K562 (cell line): Measurements from ENCODE around the gene ARHGAP15. TPM values are rescaled to one million over a fixed set of nuclear protein-coding genes. Genes with fewer than 3 reads are reported as not detected.

Source experiments
- ATAC-seq: fragments of 200-7000 bp; cut with Tn5 transposase; 3 replicates; pipeline ENCODE4 v1.9.1; 2020; ENCODE audit warnings: moderate library complexity
- BruUV-seq: library from RNA; stranded (reverse); fragments of 400-500 nt; replicated peaks from 2 replicates; lab custom pipeline; 2021; lab: Mats Ljungman, UMichigan
- CTCF ChIA-PET: fragments of 300-600 bp; formaldehyde crosslinking; extraction: SDS; loops from one replicate; lab custom pipeline; 2021; ENCODE audit warnings: low intra/inter-chr PET ratio; lab: Yijun Ruan, JAX
- POLR2A ChIA-PET: fragments of 300-600, 350-650 bp; sonication (Branson Sonifier 250); formaldehyde crosslinking; extraction: SDS; loops from one replicate; lab custom pipeline; 2021; ENCODE audit warnings: antibody characterized with exemption, inconsistent platforms; lab: Yijun Ruan, JAX
- DNase-seq, 4 experiments: peaks; one replicate each; pipeline versions ENCODE4 v3.0.0 to v3.0.0-alpha.2; 2011 to 2018; ENCODE audit warnings: low spot score in 3 of 4, mixed read lengths in 3 of 4; ENCODE audit errors: extremely low read depth in 1 of 4
- FAIRE-seq: peaks from 2 replicates; lab custom pipeline; 2011; peaks lifted over from hg19 to GRCh38; lab: Jason Lieb, UNC
- H2AFZ ChIP-seq: 2 replicates; pipeline ENCODE4 v1.6.0; 2011; ENCODE audit warnings: low read depth, low read length, control low read depth, inconsistent platforms
- H3K27ac ChIP-seq: fragments of 200-600 bp; 3 replicates; pipeline ENCODE4 v1.8.0; 2011; ENCODE audit warnings: low read depth, mild to moderate bottlenecking, control low read depth, inconsistent platforms, low read length, moderate library complexity, mixed read lengths; ENCODE audit errors: extremely low read depth
- H3K27me3 ChIP-seq, 2 experiments: fragments of 300-600 bp in 1 of 2; 2 replicates in 1 of 2; 3 replicates in 1 of 2; pipeline versions ENCODE4 v1.6.0 to v1.8.0; 2011; ENCODE audit warnings: inconsistent platforms in 2 of 2, low read length in 2 of 2, mild to moderate bottlenecking in 1 of 2, mixed read lengths in 1 of 2, moderate library complexity in 1 of 2; ENCODE audit not compliant: control insufficient read depth in 2 of 2, insufficient read depth in 2 of 2
- H3K36me3 ChIP-seq: fragments of 300-600 bp; 3 replicates; pipeline ENCODE4 v1.8.0; 2011; ENCODE audit warnings: mild to moderate bottlenecking, low read length, inconsistent platforms; ENCODE audit not compliant: control insufficient read depth, insufficient read depth
- H3K4me1 ChIP-seq, 2 experiments: fragments of 200-600 bp in 1 of 2; replicated peaks in 1 of 2; 2 replicates in 1 of 2; 3 replicates in 1 of 2; pipeline versions ENCODE4 v1.5.1 to v1.8.0; 2011; ENCODE audit warnings: inconsistent platforms in 2 of 2, low read length in 2 of 2, mild to moderate bottlenecking in 1 of 2, mixed read lengths in 1 of 2, moderate library complexity in 1 of 2; ENCODE audit not compliant: control insufficient read depth in 2 of 2, insufficient read depth in 2 of 2
- H3K4me2 ChIP-seq: 2 replicates; pipeline ENCODE4 v1.6.1; 2011; ENCODE audit warnings: low read length, control low read depth, inconsistent platforms, mixed read lengths; ENCODE audit not compliant: insufficient read depth
- H3K4me3 ChIP-seq: fragments of 200-600 bp; sonication (generic), shearing (Covaris generic); 2 replicates; pipeline ENCODE4 v1.5.1; 2016; ENCODE audit warnings: control low read depth, inconsistent platforms
- H3K79me2 ChIP-seq: fragments of 200-600 bp; 3 replicates; pipeline ENCODE4 v1.8.0; 2011; ENCODE audit warnings: low read length, inconsistent platforms; ENCODE audit not compliant: control insufficient read depth, insufficient read depth
- H3K9ac ChIP-seq, 2 experiments: 2 replicates each; pipeline versions ENCODE4 v1.6.0 to v1.6.1; 2011; ENCODE audit warnings: low read depth in 2 of 2, low read length in 2 of 2, control low read depth in 1 of 2, inconsistent platforms in 1 of 2, mild to moderate bottlenecking in 1 of 2, mixed read lengths in 1 of 2; ENCODE audit not compliant: insufficient read depth in 1 of 2
- H3K9me1 ChIP-seq: one replicate; pipeline ENCODE4 v1.6.0; 2011; ENCODE audit warnings: inconsistent platforms, mild to moderate bottlenecking, low read length, moderate library complexity; ENCODE audit not compliant: control insufficient read depth, insufficient read depth
- H3K9me3 ChIP-seq: replicated peaks from 2 replicates; pipeline ENCODE4 v1.5.1; 2011; ENCODE audit warnings: low read depth, low read length, inconsistent platforms; ENCODE audit not compliant: control insufficient read depth, insufficient read depth
- H4K20me1 ChIP-seq: replicated peaks from 2 replicates; pipeline ENCODE4 v1.6.1; 2011; ENCODE audit warnings: low read length, inconsistent platforms, mixed read lengths; ENCODE audit not compliant: control insufficient read depth, insufficient read depth
- C11orf30 ChIP-seq: fragments of 450-650 bp; IDR thresholded peaks from 2 replicates; pipeline ENCODE4 v1.6.1; 2016; ENCODE audit warnings: low read depth, mild to moderate bottlenecking
- ILK ChIP-seq: fragments of 450-650 bp; IDR thresholded peaks from 2 replicates; pipeline ENCODE4 v1.6.1; 2016; ENCODE audit warnings: missing genetic modification characterization, low read depth, mild to moderate bottlenecking, missing compliant biosample characterization, moderate library complexity, borderline replicate concordance
- MAFF ChIP-seq: IDR thresholded peaks from 2 replicates; pipeline ENCODE4 v1.6.1; 2012; ENCODE audit warnings: low read length, improper control_type of control experiment
- MAFG ChIP-seq: fragments of 450-650 bp; conservative IDR thresholded peaks from 2 replicates; pipeline ENCODE4 v1.6.1; 2016; ENCODE audit warnings: missing genetic modification characterization, missing compliant biosample characterization
- MAFK ChIP-seq: IDR thresholded peaks from 2 replicates; pipeline ENCODE4 v1.6.1; 2011; ENCODE audit warnings: low read length, improper control_type of control experiment
- MYBL2 ChIP-seq, 2 experiments: fragments of 450-650 bp in 1 of 2; sonication (generic) in 1 of 2; formaldehyde crosslinking in 1 of 2; IDR thresholded peaks; 2 replicates each; pipeline versions ENCODE4 v1.6.1 to v1.8.1; 2017 to 2022; ENCODE audit warnings: borderline replicate concordance in 1 of 2, inconsistent platforms in 1 of 2, low read depth in 1 of 2, mild to moderate bottlenecking in 1 of 2, missing genetic modification reagents in 1 of 2, moderate library complexity in 1 of 2
- NCOA2 ChIP-seq, 2 experiments: fragments of 450-650 bp; IDR thresholded peaks; 2 replicates each; pipeline ENCODE4 v1.6.1; 2018; ENCODE audit warnings: mild to moderate bottlenecking in 2 of 2, moderate library complexity in 1 of 2; ENCODE audit not compliant: partially characterized antibody in 2 of 2
- SETDB1 ChIP-seq: IDR thresholded peaks from one replicate; pipeline ENCODE4 v1.6.1; 2012; ENCODE audit warnings: low read length, control low read depth, inconsistent platforms
- SRSF1 ChIP-seq: fragments of 200-400 bp; formaldehyde crosslinking; IDR thresholded peaks from 2 replicates; pipeline ENCODE4 v1.6.1; 2017; ENCODE audit warnings: mild to moderate bottlenecking, low read depth, low read length, moderate library complexity
- TAL1 ChIP-seq: fragments of 450-650 bp; IDR thresholded peaks from 2 replicates; pipeline ENCODE4 v1.6.1; 2016; ENCODE audit warnings: mild to moderate bottlenecking
- TEAD2 ChIP-seq: fragments of 450-650 bp; IDR thresholded peaks from 2 replicates; pipeline ENCODE4 v1.6.1; 2016; ENCODE audit warnings: missing genetic modification characterization, control low read depth, missing compliant biosample characterization
- ZNF316 ChIP-seq: fragments of 450-650 bp; IDR thresholded peaks from 2 replicates; pipeline ENCODE4 v1.6.1; 2016
- WGBS: fragments of 100-300 bp; shearing (Covaris generic); methylation state at CpG from one replicate; pipeline ENCODE4 v1.1.6; 2016; ENCODE audit warnings: low coverage, mixed read lengths; ENCODE audit not compliant: insufficient coverage; ENCODE audit errors: missing lambda C conversion rate; 5-methylcytosine and 5-hydroxymethylcytosine counted together
- in situ Hi-C: fragments of 300-500 bp; cut with MboI; formaldehyde crosslinking; loops from 4 replicates; pipeline ENCODE4 v1.15.0; 2018; ENCODE audit warnings: inconsistent platforms, mixed read lengths
- intact Hi-C: fragments of 100-400 bp; cut with micrococcal nuclease; formaldehyde crosslinking; loops from 2 replicates; pipeline ENCODE4 v1.14.2; 2022
- polyA plus RNA-seq, 8 experiments: library from polyadenylated mRNA; depleted of rRNA in 4 of 8; stranded (reverse) in 5 of 8; unstranded in 3 of 8; fragments of >200 nt; fragmentation: Nextera tagmentation in 2 of 8; fragmentation: Illumina TruSeq in 1 of 8; extraction: Ambion mirVana in 2 of 8; extraction: Trizol in 1 of 8; gene quantifications; 2 replicates each; pipeline versions ENCODE4 v1.2.1 to v1.2.3, GENCODE V29; 2011 to 2014; ENCODE audit warnings: inconsistent platforms in 1 of 8, missing spikeins in 1 of 8
- total RNA-seq, 7 experiments: library from RNA; depleted of rRNA in 6 of 7; stranded (reverse); fragments of >200 nt in 6 of 7; fragmentation: Illumina TruSeq in 2 of 7; extraction: Trizol in 2 of 7; gene quantifications; 2 replicates each; pipeline versions ENCODE4 v1.2.1 to v1.2.3, GENCODE V29; 2011 to 2021; ENCODE audit warnings: low replicate concordance in 1 of 7

Gene ARHGAP15
- total and polyA plus RNA-seq, 9 of the 15 experiments (the other 6 are each of a cell fraction or from before 2014, with no cell fraction given) = 1.5 to 17.9 (median 7.9) TPM

GRCh38 chr2:143579456-143579855 lies 450.2 kb downstream of the ARHGAP15 start:
- BruUV-seq = no TSS peak
- Histone ChIP-seq H4K20me1 (no peaks in the 10 kb centered on the region), H3K36me3 (no peaks in the 10 kb centered on the region), H3K79me2 (no peaks in the 10 kb centered on the region), H3K9ac (no peak overlapping the region), H3K27ac (no peak overlapping the region), H3K9me3 (no peaks in the 10 kb centered on the region), H3K4me2 (no peak overlapping the region), H3K4me3 (no peak overlapping the region), H3K9me1 (no peaks in the 10 kb centered on the region), H3K27me3 (no peaks in the 10 kb centered on the region), H2AFZ (no peak overlapping the region), H3K4me1 (no peaks in the 10 kb centered on the region)
- intact Hi-C loops = no loop called here
- TF ChIP-seq MYBL2 (IDR thresholded peaks at IDR 0.05; ENCODE audit: low read depth) = no peak
- no peak for TF ChIP-seq MYBL2 (CRISPR knock-in tag; IDR thresholded peaks at IDR 0.05; ENCODE audit: borderline replicate concordance)
- TF ChIP-seq NCOA2 (IDR thresholded peaks at IDR 0.05; ENCODE audit: partially characterized antibody in 2 of 2) = no peak
- peak; percentile 58 for TF ChIP-seq MAFF
- TF ChIP-seq C11orf30 = peak; percentile 59; the same call in 1 of the 2 replicates
- TF ChIP-seq MAFG (tag) = peak; percentile 58
- no peak for TF ChIP-seq SETDB1
- no peak for TF ChIP-seq ILK (tag)
- peak; percentile 55 for TF ChIP-seq MAFK
- TF ChIP-seq SRSF1 = no peak
- no peak for TF ChIP-seq TAL1
- peak; percentile 75 for TF ChIP-seq ZNF316
- no peak for TF ChIP-seq TEAD2 (tag)
- in situ Hi-C loops = no loop called here
- ATAC-seq (no peak), FAIRE-seq (no peak), DNase-seq (no peak)
- ChIA-PET CTCF (no interaction called here), POLR2A (interaction anchor here (0.6 kb wide), 1 partner anchor 13 kb away, joined by 4 read pairs; no protein-coding TSS in a partner anchor)
- 10% methylated on average over 4 of the region's 4 CpGs for WGBS
